ENCODE data around the gene TMEM63A. TPM values are rescaled to one million over a fixed set of nuclear protein-coding genes. Genes with fewer than 3 reads are reported as not detected.

TMEM63A gene
- total and polyA plus RNA-seq, 2 of the 13 experiments (the other 11 are each of a cell fraction or from before 2014, with no cell fraction given), result 23.9 to 53.3 TPM

DNA sequence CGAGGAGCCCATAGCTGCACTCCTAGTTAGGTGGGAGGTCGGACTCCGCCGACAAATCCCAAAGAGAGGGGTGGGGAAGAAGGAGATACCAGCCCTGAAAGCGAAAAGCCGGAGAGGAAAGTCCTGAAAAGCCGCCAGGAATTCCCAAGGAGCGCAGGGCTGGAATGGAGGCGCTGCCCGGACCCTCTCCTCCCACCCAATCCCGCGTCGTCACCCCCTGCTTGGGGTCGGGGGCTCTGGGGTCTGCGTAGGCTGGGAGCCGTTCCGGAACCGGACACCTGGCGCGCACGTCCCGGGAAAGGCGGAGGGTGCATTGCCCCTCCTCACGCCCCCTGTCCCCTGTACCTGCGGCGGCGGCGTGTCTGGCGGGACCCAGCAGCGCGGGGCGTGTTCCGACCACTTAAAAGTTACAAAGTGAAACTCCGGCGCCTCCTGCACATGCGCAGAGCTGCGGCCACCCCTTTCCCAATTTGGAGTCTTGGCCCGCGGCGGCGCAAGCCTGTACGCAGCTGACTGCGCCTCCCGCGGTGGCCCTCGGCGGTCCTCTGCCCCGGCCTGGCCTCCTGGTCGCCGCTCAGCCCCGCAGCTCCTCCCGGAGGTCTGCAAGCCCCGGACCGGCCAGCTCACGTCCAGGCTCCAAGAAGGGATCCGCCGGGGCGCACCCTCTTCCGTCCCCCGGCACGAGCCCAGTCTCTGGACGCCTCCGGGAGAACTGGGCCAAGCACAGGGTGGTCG is at the start of gene TMEM63A (continued):
- TF ChIP-seq MAZ (IDR thresholded peaks at IDR 0.05; ENCODE audit: borderline replicate concordance, low read depth, low read length) (no peak), MAZ (CRISPR knock-in tag; IDR thresholded peaks at IDR 0.05; ENCODE audit: low read depth) (peak; percentile 77), GATA4 (IDR thresholded peaks at IDR 0.05; ENCODE audit: borderline replicate concordance, low read depth) (0 out of 2 replicates have a peak, but pooled peaks have one; percentile 43), ZMYM3 (CRISPR knock-in tag; IDR thresholded peaks at IDR 0.05) (peak; percentile 14; the same call in 1 of the 2 replicates), ZNF782 (CRISPR knock-in tag; IDR thresholded peaks at IDR 0.05; ENCODE audit: borderline replicate concordance) (no peak), ZNF235 (CRISPR knock-in tag; IDR thresholded peaks at IDR 0.05; ENCODE audit: borderline replicate concordance) (peak; percentile 19; the same call in 1 of the 2 replicates), ZNF484 (CRISPR knock-in tag; IDR thresholded peaks at IDR 0.05; ENCODE audit: borderline replicate concordance, low read depth) (no peak), CEBPZ (IDR thresholded peaks at IDR 0.05; ENCODE audit: low read length) (no peak), SYNCRIP (IDR thresholded peaks at IDR 0.05; ENCODE audit: insufficient read depth, low read depth, low read length) (no peak), NCOR1 (IDR thresholded peaks at IDR 0.05; ENCODE audit: borderline replicate concordance, low read length) (0 out of 2 replicates have a peak, but pooled peaks have one; percentile 20), ZNF124 (CRISPR knock-in tag; IDR thresholded peaks at IDR 0.05) (no peak), THYN1 (CRISPR knock-in tag; IDR thresholded peaks at IDR 0.05; ENCODE audit: borderline replicate concordance, low read depth) (no peak), MXD4 (CRISPR knock-in tag; IDR thresholded peaks at IDR 0.05) (0 out of 2 replicates have a peak, but pooled peaks have one; percentile 67), ARID5B (CRISPR knock-in tag; IDR thresholded peaks at IDR 0.05) (no peak; the same call in 1 of the 2 replicates)
- TF ChIP-seq, protein P1, sequence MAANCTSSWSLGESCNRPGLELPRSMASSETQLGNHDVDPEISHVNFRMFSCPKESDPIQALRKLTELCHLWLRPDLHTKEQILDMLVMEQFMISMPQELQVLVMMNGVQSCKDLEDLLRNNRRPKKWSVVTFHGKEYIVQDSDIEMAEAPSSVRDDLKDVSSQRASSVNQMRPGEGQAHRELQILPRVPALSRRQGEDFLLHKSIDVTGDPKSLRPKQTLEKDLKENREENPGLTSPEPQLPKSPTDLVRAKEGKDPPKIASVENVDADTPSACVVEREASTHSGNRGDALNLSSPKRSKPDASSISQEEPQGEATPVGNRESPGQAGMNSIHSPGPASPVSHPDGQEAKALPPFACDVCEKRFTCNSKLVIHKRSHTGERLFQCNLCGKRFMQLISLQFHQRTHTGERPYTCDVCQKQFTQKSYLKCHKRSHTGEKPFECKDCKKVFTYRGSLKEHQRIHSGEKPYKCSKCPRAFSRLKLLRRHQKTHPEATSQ (CRISPR knock-in tag; IDR thresholded peaks at IDR 0.05; ENCODE audit: borderline replicate concordance), result no peak

Measured in HepG2 (cell line).